ENCODE data around the gene PRKAR1B. TPM values are rescaled to one million over a fixed set of nuclear protein-coding genes. Genes with fewer than 3 reads are reported as not detected.

PRKAR1B gene
- total RNA-seq, 2 experiments from 2014 or later = 48.7 to 49.9 TPM

DNA sequence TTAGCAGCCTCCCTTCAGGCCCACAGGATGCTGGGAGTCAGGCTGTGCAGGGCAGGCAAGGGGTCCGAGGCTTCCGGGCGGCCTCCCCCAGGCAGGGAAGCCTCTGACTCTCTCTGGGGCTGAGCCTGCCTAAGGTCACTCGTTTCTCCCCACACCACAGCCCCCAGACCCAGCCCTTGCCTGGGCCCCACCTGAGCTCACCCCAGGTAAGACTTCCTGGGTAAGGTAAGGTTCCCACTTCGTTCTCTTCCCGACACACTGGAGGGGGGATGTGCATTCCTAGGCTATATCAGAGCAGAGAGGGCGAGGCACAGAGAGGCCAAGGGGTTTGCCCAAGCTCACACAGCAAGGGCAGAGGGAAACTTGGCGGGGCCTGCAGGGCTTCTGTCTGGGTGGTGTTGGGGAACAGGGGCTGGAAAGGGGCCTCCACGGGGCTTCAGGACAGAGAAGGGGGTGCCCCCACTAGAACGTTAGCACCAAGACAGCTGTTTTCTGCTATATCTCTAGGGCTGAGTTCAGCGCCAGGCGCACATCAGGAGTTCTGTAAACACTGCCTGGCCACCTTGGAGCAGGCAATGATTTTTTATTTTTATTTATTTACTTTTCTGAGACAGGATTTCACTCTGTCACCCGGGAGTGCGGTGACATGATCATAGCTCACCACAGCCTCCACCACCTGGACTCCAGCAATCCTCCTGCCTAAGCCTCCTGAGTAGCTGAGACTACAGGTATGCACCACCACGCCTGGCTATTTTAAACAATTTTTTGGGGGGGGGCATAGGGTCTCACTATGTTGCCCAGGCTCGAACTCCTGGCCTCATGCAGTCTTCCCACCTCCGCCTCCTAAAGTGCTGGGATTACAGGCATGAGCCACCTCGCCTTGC is 182.5 kb downstream of the PRKAR1B start:
- Mint-ChIP-seq H3K4me3 (no peak overlapping the region), H3K9me3 (peaks cover 4% of the 10 kb centered on the region), H3K27ac (no peak overlapping the region), H3K36me3 (ENCODE audit: low read depth) (peaks cover 15% of the 10 kb centered on the region), H3K27me3 (no peaks in the 10 kb centered on the region), H3K4me1 (ENCODE audit: low read depth) (peaks cover 5% of the 10 kb centered on the region)
- no peak for ATAC-seq
- ChIA-PET CTCF (no interaction called here), POLR2A (no interaction called here)
- intact Hi-C loops (cut with micrococcal nuclease) = no loop called here
- no peak for DNase-seq
- TF ChIP-seq, protein P1, sequence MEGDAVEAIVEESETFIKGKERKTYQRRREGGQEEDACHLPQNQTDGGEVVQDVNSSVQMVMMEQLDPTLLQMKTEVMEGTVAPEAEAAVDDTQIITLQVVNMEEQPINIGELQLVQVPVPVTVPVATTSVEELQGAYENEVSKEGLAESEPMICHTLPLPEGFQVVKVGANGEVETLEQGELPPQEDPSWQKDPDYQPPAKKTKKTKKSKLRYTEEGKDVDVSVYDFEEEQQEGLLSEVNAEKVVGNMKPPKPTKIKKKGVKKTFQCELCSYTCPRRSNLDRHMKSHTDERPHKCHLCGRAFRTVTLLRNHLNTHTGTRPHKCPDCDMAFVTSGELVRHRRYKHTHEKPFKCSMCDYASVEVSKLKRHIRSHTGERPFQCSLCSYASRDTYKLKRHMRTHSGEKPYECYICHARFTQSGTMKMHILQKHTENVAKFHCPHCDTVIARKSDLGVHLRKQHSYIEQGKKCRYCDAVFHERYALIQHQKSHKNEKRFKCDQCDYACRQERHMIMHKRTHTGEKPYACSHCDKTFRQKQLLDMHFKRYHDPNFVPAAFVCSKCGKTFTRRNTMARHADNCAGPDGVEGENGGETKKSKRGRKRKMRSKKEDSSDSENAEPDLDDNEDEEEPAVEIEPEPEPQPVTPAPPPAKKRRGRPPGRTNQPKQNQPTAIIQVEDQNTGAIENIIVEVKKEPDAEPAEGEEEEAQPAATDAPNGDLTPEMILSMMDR (IDR thresholded peaks at IDR 0.05) = no peak

DNA sequence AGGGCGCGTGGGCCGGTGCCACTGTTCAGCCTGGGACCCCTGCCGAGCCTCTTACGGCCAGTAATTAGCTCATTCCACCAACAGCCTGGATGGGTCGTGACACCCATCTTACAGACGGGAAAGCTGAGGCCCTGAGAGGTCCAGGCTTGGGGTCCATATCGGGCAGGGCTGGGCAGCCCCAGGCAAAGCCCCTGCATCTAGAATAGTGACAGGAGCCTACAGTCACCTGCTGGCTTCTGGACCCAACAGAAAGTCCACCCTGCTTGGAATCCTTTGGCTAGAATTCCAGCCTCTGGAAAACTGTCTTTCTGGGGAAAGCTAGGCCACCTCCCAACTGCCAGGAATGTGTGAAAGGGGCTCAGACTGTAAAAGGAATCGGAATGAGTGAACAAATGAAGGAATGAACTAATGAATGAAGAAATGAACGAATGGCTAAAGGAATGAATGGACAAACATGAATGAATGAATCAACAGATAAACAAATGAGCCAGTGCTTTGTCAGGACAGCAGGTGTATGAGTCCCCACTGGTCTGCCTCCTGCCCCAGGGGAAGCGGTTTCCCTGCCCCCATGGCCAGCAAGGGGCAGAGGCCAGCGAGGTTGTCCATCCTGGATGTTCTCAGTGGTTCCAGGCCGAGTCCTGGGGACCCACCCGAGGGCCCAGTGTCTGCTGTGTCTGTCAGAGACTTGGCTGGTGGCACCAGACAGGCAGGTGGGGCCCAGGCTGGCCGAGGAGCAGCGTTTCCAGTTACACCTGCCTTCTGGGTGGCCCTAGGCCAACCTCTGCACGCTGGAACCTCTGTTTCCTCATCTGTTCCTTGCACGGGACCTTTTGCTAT is 183.4 kb downstream of the PRKAR1B start:
- TF ChIP-seq, protein P1 (IDR thresholded peaks at IDR 0.05) = no peak
- Mint-ChIP-seq H3K4me3 (no peak overlapping the region), H3K36me3 (ENCODE audit: low read depth) (peaks cover 10% of the 10 kb centered on the region), H3K27ac (no peak overlapping the region), H3K9me3 (peaks cover 4% of the 10 kb centered on the region), H3K4me1 (ENCODE audit: low read depth) (peaks cover 5% of the 10 kb centered on the region), H3K27me3 (no peaks in the 10 kb centered on the region)
- ATAC-seq (no peak), DNase-seq (no peak)
- intact Hi-C loops (cut with micrococcal nuclease) = no loop called here
- ChIA-PET CTCF (no interaction called here), POLR2A (interaction anchor here (2.2 kb wide), 1 partner anchor 11 kb away, joined by 5 read pairs; no protein-coding TSS in a partner anchor)

DNA sequence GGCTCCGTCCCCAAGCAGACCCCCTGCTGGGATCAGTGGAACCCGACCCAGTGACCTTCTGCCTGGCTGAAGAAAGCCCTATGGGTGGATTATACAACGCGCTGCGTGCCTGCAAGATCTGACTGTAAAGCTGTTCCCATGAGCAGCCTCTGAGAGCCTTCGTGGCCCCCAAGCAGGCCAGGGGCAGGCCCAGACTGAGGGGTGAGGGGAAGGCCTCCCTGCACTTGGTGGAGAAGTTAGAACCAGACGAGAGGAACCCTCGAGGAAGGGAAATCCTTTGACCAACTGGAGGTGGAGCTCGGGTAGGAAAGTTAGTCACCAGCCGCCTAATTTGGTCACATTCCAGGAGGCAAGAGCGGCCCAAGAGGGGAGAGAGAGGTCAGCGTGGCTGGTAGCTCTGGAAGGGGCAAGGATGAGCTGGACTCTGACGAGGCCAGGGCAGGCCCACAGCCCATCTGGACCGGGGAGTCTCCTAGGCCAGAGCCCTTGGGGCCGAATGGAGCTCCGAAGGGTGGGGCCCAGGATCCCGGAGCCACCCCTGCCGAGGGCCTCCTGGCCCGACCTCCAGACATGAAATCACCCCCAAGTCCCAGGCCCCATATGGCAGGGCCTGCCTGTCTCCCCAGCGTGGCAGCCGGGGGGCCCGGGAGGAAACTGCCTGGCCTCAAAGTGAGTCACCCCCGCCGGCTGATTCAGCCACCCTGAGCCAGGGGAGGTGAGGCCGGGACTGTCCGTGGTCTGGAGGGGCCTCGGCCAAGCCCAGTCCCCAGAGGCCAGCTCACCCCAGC is 184.2 kb downstream of the PRKAR1B start:
- no peak overlapping the region for H3K4me3 Mint-ChIP-seq
- peaks cover 8% of the 10 kb centered on the region for H3K36me3 Mint-ChIP-seq (ENCODE audit: low read depth)
- H3K4me1 Mint-ChIP-seq (ENCODE audit: low read depth) = peaks cover 5% of the 10 kb centered on the region
- peak; percentile 92 for ATAC-seq
- H3K9me3 Mint-ChIP-seq = peaks cover 4% of the 10 kb centered on the region
- intact Hi-C loops (cut with micrococcal nuclease) = no loop called here
- CTCF ChIA-PET = no interaction called here
- DNase-seq = peak; percentile 66
- TF ChIP-seq, protein P1 (IDR thresholded peaks at IDR 0.05) = no peak
- no peaks in the 10 kb centered on the region for H3K27me3 Mint-ChIP-seq
- POLR2A ChIA-PET = interaction anchor here (2.2 kb wide), 1 partner anchor 10 kb away, joined by 5 read pairs; no protein-coding TSS in a partner anchor
- no peak overlapping the region for H3K27ac Mint-ChIP-seq

DNA sequence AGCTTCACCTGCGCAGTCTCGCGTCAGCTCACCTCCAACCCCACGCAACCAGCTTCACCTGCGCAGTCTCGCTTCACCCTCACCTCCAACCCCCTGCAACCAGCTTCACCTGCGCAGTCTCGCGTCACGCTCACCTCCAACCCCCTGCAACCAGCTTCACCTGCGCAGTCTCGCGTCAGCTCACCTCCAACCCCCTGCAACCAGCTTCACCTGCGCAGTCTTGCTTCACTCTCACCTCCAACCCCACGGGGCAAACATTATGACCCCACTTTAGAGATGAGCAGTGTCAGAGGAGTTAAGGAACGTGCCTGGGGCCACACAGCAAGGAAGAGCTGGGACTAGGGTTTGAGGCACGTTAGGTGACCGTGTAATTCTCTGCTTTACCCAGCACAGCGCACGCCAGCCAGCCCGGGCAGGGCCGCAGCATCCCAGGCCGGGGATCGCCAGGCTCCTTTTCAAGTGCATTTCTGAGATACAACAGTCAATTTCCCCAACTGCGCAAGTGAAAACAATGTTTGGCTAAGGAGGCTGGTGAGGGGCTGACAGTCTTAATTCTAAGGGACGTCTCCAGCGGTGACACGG is 184.9 kb downstream of the PRKAR1B start:
- Mint-ChIP-seq H3K4me1 (ENCODE audit: low read depth) (peaks cover 5% of the 10 kb centered on the region), H3K4me3 (no peak overlapping the region), H3K27me3 (no peaks in the 10 kb centered on the region), H3K27ac (no peak overlapping the region), H3K36me3 (ENCODE audit: low read depth) (peaks cover 6% of the 10 kb centered on the region), H3K9me3 (peaks cover 4% of the 10 kb centered on the region)
- TF ChIP-seq, protein P1 (IDR thresholded peaks at IDR 0.05) = no peak
- ATAC-seq (no peak), DNase-seq (no peak)
- ChIA-PET CTCF (no interaction called here), POLR2A (interaction anchor here (2.2 kb wide), 1 partner anchor 10 kb away, joined by 5 read pairs; no protein-coding TSS in a partner anchor)
- intact Hi-C loops (cut with micrococcal nuclease) = no loop called here
